HEK293 (cell line): Measurements from ENCODE around the gene LDLRAD2.
A peak's percentile ranks its signal among the peaks of the same experiment; 100 is the strongest.
"Not testable (repeated sequence)": the region's sequence is repeated elsewhere in the genome, so short reads cannot be mapped to it uniquely, and the experiment has no call there.

ENCODE experiments used
- CTCF ChIA-PET: fragments of 350-600 bp; formaldehyde crosslinking; extraction: SDS; loops from one replicate; lab custom pipeline; 2021; ENCODE audit warnings: antibody characterized with exemption; lab: Yijun Ruan, JAX
- POLR2A ChIA-PET: fragments of 300-600 bp; formaldehyde crosslinking; extraction: SDS; loops from one replicate; lab custom pipeline; 2020; ENCODE audit warnings: antibody characterized with exemption, inconsistent platforms; lab: Yijun Ruan, JAX
- H3K27ac ChIP-seq: fragments of 200-500 bp; sonication (Bioruptor generic); 2 replicates; pipeline ENCODE4 v1.5.1; 2014; ENCODE audit warnings: low read depth, low read length, control low read depth, inconsistent platforms; ENCODE audit errors: extremely low read depth
- H3K36me3 ChIP-seq, 2 experiments: fragments of 200-500 bp in 1 of 2; sonication (Bioruptor generic) in 1 of 2; 1 replicate in 1 of 2; 2 replicates in 1 of 2; pipeline ENCODE4 v1.5.1; 2014 to 2017; ENCODE audit warnings: inconsistent platforms in 2 of 2, low read length in 2 of 2; ENCODE audit not compliant: control insufficient read depth in 2 of 2, insufficient read depth in 1 of 2
- H3K4me1 ChIP-seq: fragments of 200-500 bp; sonication (Bioruptor generic); 2 replicates; pipeline ENCODE4 v1.5.1; 2014; ENCODE audit warnings: mild to moderate bottlenecking, low read length, inconsistent platforms; ENCODE audit not compliant: control insufficient read depth, insufficient read depth
- H3K4me3 ChIP-seq: 2 replicates; pipeline ENCODE4 v1.5.1; 2011; ENCODE audit warnings: low read depth, mild to moderate bottlenecking, control low read depth, low read length, moderate library complexity
- H3K9me3 ChIP-seq: fragments of 200-500 bp; sonication (Bioruptor generic); 2 replicates; pipeline ENCODE4 v1.5.1; 2014; ENCODE audit warnings: low read depth, low read length, inconsistent platforms; ENCODE audit not compliant: control insufficient read depth, insufficient read depth
- HOXA7 ChIP-seq: sonication (generic); formaldehyde crosslinking; IDR thresholded peaks from 2 replicates; pipeline ENCODE4 v1.8.1; 2022; ENCODE audit warnings: missing genetic modification reagents, borderline replicate concordance
- HOXC10 ChIP-seq: sonication (generic); formaldehyde crosslinking; IDR thresholded peaks from 2 replicates; pipeline ENCODE4 v1.8.1; 2023; ENCODE audit warnings: mild to moderate bottlenecking, missing genetic modification reagents
- ZBTB17 ChIP-seq: fragments of 450-650 bp; formaldehyde crosslinking; IDR thresholded peaks from 2 replicates; pipeline ENCODE4 v1.5.1; 2016; ENCODE audit warnings: missing biosample characterization, missing genetic modification characterization
- ZEB2 ChIP-seq: fragments of 450-650 bp; formaldehyde crosslinking; IDR thresholded peaks from 2 replicates; pipeline ENCODE4 v1.5.1; 2016; ENCODE audit warnings: missing biosample characterization, missing genetic modification characterization
- ZFHX2 ChIP-seq: fragments of 450-650 bp; formaldehyde crosslinking; conservative IDR thresholded peaks from 2 replicates; pipeline ENCODE4 v1.5.1; 2016; ENCODE audit warnings: missing biosample characterization, missing genetic modification characterization
- ZNF121 ChIP-seq: fragments of 450-650 bp; formaldehyde crosslinking; IDR thresholded peaks from 2 replicates; pipeline ENCODE4 v1.5.1; 2016; ENCODE audit warnings: missing biosample characterization, missing genetic modification characterization
- ZNF426 ChIP-seq: fragments of 450-650 bp; formaldehyde crosslinking; IDR thresholded peaks from 2 replicates; pipeline ENCODE4 v1.5.1; 2017; ENCODE audit warnings: missing biosample characterization, missing genetic modification characterization, mild to moderate bottlenecking, inconsistent platforms, moderate library complexity
- ZNF501 ChIP-seq: fragments of 450-650 bp; formaldehyde crosslinking; IDR thresholded peaks from 2 replicates; pipeline ENCODE4 v1.5.1; 2016; ENCODE audit warnings: missing biosample characterization, missing genetic modification characterization
- ZNF701 ChIP-seq: fragments of 450-650 bp; formaldehyde crosslinking; IDR thresholded peaks from 2 replicates; pipeline ENCODE4 v1.5.1; 2016; ENCODE audit warnings: missing biosample characterization, missing genetic modification characterization
- TF ChIP-seq, protein P1 (sequence below): fragments of 450-650 bp; IDR thresholded peaks from 2 replicates; pipeline ENCODE4 v1.5.1; 2018; ENCODE audit warnings: missing biosample characterization, mild to moderate bottlenecking, missing genetic modification characterization
- TF ChIP-seq, protein P2 (sequence below): fragments of 450-650 bp; formaldehyde crosslinking; IDR thresholded peaks from 2 replicates; pipeline ENCODE4 v1.5.1; 2016; ENCODE audit warnings: missing biosample characterization, missing genetic modification characterization
- TF ChIP-seq, protein P3 (sequence below): fragments of 450-650 bp; formaldehyde crosslinking; IDR thresholded peaks from 2 replicates; pipeline ENCODE4 v1.5.1; 2017; ENCODE audit warnings: missing biosample characterization, missing genetic modification characterization
- TF ChIP-seq, protein P4 (sequence below): fragments of 450-650 bp; formaldehyde crosslinking; IDR thresholded peaks from 2 replicates; pipeline ENCODE4 v1.5.1; 2016; ENCODE audit warnings: missing biosample characterization, missing genetic modification characterization
- TF ChIP-seq, protein P5 (sequence below): fragments of 450-650 bp; formaldehyde crosslinking; conservative IDR thresholded peaks from 2 replicates; pipeline ENCODE4 v1.5.1; 2016; ENCODE audit warnings: low read depth, missing biosample characterization, missing genetic modification characterization

LDLRAD2 gene

DNA sequence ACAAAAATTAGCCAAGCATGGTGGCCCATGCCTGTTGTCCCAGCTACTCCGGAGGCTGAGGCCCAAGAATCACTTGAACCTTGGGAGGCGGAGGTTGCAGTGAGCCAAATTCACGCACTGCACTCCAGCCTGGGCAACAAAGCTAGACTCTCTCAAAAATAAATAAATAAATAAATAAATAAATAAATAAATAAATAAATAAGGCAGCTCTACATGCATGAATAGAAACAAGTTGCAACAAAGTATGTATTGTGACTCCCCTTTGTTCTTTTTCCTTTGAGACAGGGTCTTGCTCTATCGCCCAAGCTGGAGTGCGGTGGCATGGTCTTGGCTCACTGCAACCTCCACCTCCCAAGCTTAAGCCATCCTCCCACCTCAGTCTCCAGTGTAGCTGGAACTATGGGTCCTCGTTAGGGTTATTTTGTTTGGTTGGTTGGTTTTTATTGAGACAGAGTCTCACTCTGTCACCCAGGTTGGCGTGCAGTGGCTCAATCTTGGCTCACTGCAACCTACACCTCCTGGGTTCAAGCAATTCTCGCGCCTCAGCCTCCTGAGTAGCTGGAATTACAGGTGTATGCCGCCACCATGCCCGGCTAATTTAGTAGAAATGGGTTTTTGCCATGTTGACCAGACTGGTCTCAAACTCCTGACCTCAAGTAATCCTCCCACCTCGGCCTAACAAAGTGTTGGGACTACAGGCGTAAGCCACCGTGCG lies 37.1 kb upstream of the LDLRAD2 start (continued):
- TF ChIP-seq ZNF426 (tag by site-specific recombination) (peak; percentile 78), HOXA7 (CRISPR knock-in tag) (no peak)
- TF ChIP-seq, protein P1, sequence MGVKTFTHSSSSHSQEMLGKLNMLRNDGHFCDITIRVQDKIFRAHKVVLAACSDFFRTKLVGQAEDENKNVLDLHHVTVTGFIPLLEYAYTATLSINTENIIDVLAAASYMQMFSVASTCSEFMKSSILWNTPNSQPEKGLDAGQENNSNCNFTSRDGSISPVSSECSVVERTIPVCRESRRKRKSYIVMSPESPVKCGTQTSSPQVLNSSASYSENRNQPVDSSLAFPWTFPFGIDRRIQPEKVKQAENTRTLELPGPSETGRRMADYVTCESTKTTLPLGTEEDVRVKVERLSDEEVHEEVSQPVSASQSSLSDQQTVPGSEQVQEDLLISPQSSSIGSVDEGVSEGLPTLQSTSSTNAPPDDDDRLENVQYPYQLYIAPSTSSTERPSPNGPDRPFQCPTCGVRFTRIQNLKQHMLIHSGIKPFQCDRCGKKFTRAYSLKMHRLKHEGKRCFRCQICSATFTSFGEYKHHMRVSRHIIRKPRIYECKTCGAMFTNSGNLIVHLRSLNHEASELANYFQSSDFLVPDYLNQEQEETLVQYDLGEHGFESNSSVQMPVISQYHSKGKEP (tag by site-specific recombination): no peak

DNA sequence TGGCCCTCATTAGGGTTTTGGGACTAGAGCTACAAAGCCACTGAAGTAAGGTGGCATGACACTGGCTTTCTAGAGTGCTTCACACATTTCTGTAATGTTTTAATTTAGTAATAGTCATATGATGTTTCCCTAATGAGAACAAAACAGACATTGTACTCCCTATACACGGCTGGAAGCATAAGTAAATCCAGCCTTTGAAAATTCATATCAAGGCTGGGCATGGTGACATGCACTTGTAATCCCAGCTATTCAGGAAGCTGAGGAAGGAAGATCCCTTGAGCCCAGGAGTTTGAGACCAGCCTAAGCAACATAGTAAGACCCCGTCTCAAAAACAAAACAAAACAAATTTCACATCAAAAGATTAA lies 36.5 kb upstream of the LDLRAD2 start:
- POLR2A ChIA-PET: no interaction called here
- TF ChIP-seq ZFHX2: no peak

DNA sequence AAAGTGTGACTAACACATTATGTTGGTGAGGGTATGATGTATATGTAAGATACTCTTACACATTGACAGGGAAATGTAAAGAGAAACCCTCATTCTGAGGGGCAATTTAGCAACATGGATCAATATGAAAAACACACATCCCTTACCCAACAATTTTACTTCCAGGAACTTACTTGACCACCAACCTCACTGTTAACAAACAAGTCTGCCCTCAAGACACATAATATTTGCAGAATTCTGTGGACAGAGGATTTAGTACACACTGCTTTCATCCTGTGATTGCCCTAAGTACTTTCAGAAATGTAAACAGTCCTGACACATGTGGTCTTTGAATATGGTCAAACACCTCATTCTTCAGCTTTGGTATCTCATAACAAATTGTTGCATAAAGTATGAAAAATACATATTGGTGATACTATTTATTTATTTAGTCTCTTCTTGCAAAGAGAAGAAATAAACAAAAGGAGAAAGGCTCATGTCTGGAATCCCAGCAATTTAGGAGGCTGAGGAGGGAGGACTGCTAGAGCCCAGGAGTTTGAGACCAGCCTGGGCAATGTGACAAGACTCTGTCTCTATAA lies 36.0 kb upstream of the LDLRAD2 start:
- CTCF ChIA-PET: interaction anchor here (0.7 kb wide), 1 partner anchor 848 kb away, joined by 4 read pairs; no protein-coding TSS in a partner anchor
- Histone ChIP-seq H3K4me1 (peaks cover 2% of the 10 kb centered on the region; the same call in 1 of the 2 replicates), H3K4me3 (no peak overlapping the region), H3K27ac (no peak overlapping the region), H3K9me3 (no peaks in the 10 kb centered on the region), H3K36me3 (peaks cover 0 to 4% of the 10 kb centered on the region in 2 experiments; a peak in 1 of 3 replicates)
- TF ChIP-seq, protein P2, sequence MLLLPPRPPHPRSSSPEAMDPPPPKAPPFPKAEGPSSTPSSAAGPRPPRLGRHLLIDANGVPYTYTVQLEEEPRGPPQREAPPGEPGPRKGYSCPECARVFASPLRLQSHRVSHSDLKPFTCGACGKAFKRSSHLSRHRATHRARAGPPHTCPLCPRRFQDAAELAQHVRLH: no peak
- TF ChIP-seq ZNF501 (tag by site-specific recombination): no peak
- TF ChIP-seq, protein P3, sequence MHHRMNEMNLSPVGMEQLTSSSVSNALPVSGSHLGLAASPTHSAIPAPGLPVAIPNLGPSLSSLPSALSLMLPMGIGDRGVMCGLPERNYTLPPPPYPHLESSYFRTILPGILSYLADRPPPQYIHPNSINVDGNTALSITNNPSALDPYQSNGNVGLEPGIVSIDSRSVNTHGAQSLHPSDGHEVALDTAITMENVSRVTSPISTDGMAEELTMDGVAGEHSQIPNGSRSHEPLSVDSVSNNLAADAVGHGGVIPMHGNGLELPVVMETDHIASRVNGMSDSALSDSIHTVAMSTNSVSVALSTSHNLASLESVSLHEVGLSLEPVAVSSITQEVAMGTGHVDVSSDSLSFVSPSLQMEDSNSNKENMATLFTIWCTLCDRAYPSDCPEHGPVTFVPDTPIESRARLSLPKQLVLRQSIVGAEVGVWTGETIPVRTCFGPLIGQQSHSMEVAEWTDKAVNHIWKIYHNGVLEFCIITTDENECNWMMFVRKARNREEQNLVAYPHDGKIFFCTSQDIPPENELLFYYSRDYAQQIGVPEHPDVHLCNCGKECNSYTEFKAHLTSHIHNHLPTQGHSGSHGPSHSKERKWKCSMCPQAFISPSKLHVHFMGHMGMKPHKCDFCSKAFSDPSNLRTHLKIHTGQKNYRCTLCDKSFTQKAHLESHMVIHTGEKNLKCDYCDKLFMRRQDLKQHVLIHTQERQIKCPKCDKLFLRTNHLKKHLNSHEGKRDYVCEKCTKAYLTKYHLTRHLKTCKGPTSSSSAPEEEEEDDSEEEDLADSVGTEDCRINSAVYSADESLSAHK (tag by site-specific recombination): 0 out of 2 replicates have a peak, but pooled peaks have one; percentile 26
- POLR2A ChIA-PET: interaction anchor here (0.7 kb wide), 1 partner anchor 9 kb away, joined by 5 read pairs; no protein-coding TSS in a partner anchor

More for the DNA sequence above, 36.5 kb upstream of the LDLRAD2 start:
- peaks cover 0 to 4% of the 10 kb centered on the region in 2 experiments; a peak in 1 of 3 replicates for H3K36me3 ChIP-seq
- no peaks in the 10 kb centered on the region for H3K9me3 ChIP-seq
- CTCF ChIA-PET: no interaction called here
- H3K4me3 ChIP-seq: no peak overlapping the region
- peaks cover 2% of the 10 kb centered on the region; the same call in 1 of the 2 replicates for H3K4me1 ChIP-seq
- H3K27ac ChIP-seq: no peak overlapping the region

DNA sequence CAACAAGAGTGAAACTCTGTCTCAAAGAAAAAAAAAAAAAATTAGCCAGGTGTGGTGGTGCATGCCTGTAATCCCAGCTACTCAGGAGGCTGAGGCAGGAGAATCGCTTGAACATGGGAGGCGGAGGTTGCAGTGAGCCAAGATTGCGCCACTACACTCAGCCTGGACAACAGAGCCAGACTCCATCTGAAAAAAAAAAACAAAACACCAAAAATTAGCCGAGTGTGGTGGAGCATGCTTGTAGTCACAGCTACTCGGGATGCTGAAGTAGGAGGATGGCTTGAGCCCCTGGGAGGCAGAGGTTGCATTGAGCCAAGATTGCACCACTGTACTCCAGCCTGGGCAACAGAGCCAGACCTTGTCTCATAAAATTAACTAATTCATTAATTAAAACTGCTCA lies 35.1 kb upstream of the LDLRAD2 start:
- POLR2A ChIA-PET: interaction anchor here (0.7 kb wide), 1 partner anchor 9 kb away, joined by 5 read pairs; no protein-coding TSS in a partner anchor

DNA sequence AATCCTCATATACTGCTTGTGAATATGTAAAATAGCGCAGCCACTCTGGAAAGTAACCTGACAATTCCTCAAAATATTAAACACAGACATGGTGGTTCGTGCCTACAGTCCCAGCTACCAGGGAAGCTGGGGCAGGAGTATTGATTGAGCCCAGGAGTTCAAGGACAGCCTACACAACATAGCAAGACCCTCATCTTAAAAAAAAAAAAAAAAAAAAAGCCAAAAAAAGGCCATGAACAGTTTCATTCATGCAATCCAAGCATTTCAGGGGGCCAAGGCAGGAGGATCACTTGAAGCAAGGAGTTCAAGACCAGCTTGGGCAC lies 33.7 kb upstream of the LDLRAD2 start:
- CTCF ChIA-PET: no interaction called here
- no peaks in the 10 kb centered on the region for H3K9me3 ChIP-seq
- peaks cover 0 to 4% of the 10 kb centered on the region in 2 experiments; a peak in 1 of 3 replicates for H3K36me3 ChIP-seq
- no peak overlapping the region for H3K4me3 ChIP-seq
- POLR2A ChIA-PET: interaction anchor here (0.6 kb wide), 1 partner anchor 66 kb away, joined by 4 read pairs; no protein-coding TSS in a partner anchor
- no peak overlapping the region for H3K27ac ChIP-seq
- peaks cover 2% of the 10 kb centered on the region; the same call in 1 of the 2 replicates for H3K4me1 ChIP-seq
- TF ChIP-seq ZNF701 (tag by site-specific recombination) (no peak), HOXC10 (CRISPR knock-in tag) (no peak), ZBTB17 (tag by site-specific recombination) (no peak), ZEB2 (tag by site-specific recombination) (no peak)
- TF ChIP-seq, protein P4, sequence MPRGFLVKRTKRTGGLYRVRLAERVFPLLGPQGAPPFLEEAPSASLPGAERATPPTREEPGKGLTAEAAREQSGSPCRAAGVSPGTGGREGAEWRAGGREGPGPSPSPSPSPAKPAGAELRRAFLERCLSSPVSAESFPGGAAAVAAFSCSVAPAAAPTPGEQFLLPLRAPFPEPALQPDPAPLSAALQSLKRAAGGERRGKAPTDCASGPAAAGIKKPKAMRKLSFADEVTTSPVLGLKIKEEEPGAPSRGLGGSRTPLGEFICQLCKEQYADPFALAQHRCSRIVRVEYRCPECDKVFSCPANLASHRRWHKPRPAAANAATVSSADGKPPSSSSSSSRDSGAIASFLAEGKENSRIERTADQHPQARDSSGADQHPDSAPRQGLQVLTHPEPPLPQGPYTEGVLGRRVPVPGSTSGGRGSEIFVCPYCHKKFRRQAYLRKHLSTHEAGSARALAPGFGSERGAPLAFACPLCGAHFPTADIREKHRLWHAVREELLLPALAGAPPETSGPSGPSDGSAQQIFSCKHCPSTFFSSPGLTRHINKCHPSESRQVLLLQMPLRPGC: no peak
- TF ChIP-seq, protein P5, sequence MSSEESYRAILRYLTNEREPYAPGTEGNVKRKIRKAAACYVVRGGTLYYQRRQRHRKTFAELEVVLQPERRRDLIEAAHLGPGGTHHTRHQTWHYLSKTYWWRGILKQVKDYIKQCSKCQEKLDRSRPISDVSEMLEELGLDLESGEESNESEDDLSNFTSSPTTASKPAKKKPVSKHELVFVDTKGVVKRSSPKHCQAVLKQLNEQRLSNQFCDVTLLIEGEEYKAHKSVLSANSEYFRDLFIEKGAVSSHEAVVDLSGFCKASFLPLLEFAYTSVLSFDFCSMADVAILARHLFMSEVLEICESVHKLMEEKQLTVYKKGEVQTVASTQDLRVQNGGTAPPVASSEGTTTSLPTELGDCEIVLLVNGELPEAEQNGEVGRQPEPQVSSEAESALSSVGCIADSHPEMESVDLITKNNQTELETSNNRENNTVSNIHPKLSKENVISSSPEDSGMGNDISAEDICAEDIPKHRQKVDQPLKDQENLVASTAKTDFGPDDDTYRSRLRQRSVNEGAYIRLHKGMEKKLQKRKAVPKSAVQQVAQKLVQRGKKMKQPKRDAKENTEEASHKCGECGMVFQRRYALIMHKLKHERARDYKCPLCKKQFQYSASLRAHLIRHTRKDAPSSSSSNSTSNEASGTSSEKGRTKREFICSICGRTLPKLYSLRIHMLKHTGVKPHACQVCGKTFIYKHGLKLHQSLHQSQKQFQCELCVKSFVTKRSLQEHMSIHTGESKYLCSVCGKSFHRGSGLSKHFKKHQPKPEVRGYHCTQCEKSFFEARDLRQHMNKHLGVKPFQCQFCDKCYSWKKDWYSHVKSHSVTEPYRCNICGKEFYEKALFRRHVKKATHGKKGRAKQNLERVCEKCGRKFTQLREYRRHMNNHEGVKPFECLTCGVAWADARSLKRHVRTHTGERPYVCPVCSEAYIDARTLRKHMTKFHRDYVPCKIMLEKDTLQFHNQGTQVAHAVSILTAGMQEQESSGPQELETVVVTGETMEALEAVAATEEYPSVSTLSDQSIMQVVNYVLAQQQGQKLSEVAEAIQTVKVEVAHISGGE (tag by site-specific recombination): no peak

More for the DNA sequence above, 35.1 kb upstream of the LDLRAD2 start:
- not testable (repeated sequence) for H3K27ac ChIP-seq, H3K4me3 ChIP-seq, H3K9me3 ChIP-seq, H3K4me1 ChIP-seq, H3K36me3 ChIP-seq
- peak; percentile 76; the same call in 1 of the 2 replicates for TF ChIP-seq ZNF121 (tag by site-specific recombination)
- CTCF ChIA-PET: interaction anchor here (0.7 to 1.2 kb wide), 3 partner anchors 66 to 847 kb away, joined by 3 to 4 read pairs (median 3); no protein-coding TSS in a partner anchor
